Measurements from ENCODE around the gene CNNM2. TPM values are rescaled to one million over a fixed set of nuclear protein-coding genes. Genes with fewer than 3 reads are reported as not detected.

CNNM2 gene
- total RNA-seq, 6 experiments from 2014 or later = 5.2 to 7.6 (median 6.5) TPM

- Histone ChIP-seq H3K27ac (no peak overlapping the region), H3K4me3 (no peak overlapping the region), H3K27me3 (no peaks in the 10 kb centered on the region), H3K36me3 (peaks cover 0 to 24% (median 3%) of the 10 kb centered on the region in 4 donors), H3K9me3 (no peaks in the 10 kb centered on the region), H3K4me1 (peaks cover 0 to 14% (median 0%) of the 10 kb centered on the region in 4 donors)
- intact Hi-C loops (cut with DNase I) = no loop called here
- TF ChIP-seq CTCF (IDR thresholded peaks at IDR 0.05) (no peak), POLR2A (IDR thresholded peaks at IDR 0.05) (no peak)
- 60% methylated on average over 3 of the region's 4 CpGs for WGBS (ENCODE audit: insufficient coverage, low coverage, low lambda C conversion rate, missing lambda C conversion rate)
- peak in 3 of 4 donors; percentile 47 to 69 (median 53) for ATAC-seq
- peak in 1 of 3 donors; percentile 21 for DNase-seq
These were observed 23.5 kb upstream of the CNNM2 start for GRCh38 chr10:102894466-102895213.

- intact Hi-C loops (cut with DNase I) = loop anchor here (5.0 to 10.0 kb wide), 2 partner anchors 68 to 165 kb away; no protein-coding TSS in a partner anchor
- ATAC-seq = no peak
- H3K4me3 ChIP-seq = no peak overlapping the region
These were observed 18.1 kb upstream of the CNNM2 start for GRCh38 chr10:102900006-102900405.

GRCh38 chr10:102904346-102904745, 13.7 kb upstream of the CNNM2 start:
- ATAC-seq (no peak), DNase-seq (no peak)
- H3K36me3 ChIP-seq = peaks cover 0 to 8% (median 0%) of the 10 kb centered on the region in 4 donors
- H3K27me3 ChIP-seq = no peaks in the 10 kb centered on the region
- TF ChIP-seq POLR2A (IDR thresholded peaks at IDR 0.05) (no peak), CTCF (IDR thresholded peaks at IDR 0.05) (no peak)
- no peak overlapping the region for H3K4me3 ChIP-seq
- no peaks in the 10 kb centered on the region for H3K4me1 ChIP-seq
- H3K27ac ChIP-seq = no peak overlapping the region
- no peaks in the 10 kb centered on the region for H3K9me3 ChIP-seq
- intact Hi-C loops (cut with DNase I) = loop anchor here (5.0 to 10.0 kb wide), 2 partner anchors 72 to 170 kb away; no protein-coding TSS in a partner anchor

More at GRCh38 chr10:102900006-102900405, 18.1 kb upstream of the CNNM2 start:
- Histone ChIP-seq H3K36me3 (peaks cover 0 to 8% (median 0%) of the 10 kb centered on the region in 4 donors), H3K27me3 (no peaks in the 10 kb centered on the region), H3K9me3 (no peaks in the 10 kb centered on the region), H3K4me1 (peaks cover 0 to 2% (median 0%) of the 10 kb centered on the region in 4 donors), H3K27ac (no peak overlapping the region)
- DNase-seq = no peak
- no peak for TF ChIP-seq CTCF (IDR thresholded peaks at IDR 0.05)
- WGBS (ENCODE audit: insufficient coverage, low coverage, low lambda C conversion rate, missing lambda C conversion rate) = 44% methylated on average over 3 of the region's 3 CpGs

- H3K4me3 ChIP-seq = no peak overlapping the region
- ATAC-seq (no peak), DNase-seq (no peak)
- WGBS (ENCODE audit: insufficient coverage, low coverage, low lambda C conversion rate, missing lambda C conversion rate) = 65% methylated on average over 4 of the region's 4 CpGs
- peaks cover 0 to 5% (median 0%) of the 10 kb centered on the region in 4 donors for H3K36me3 ChIP-seq
- intact Hi-C loops (cut with DNase I) = loop anchor here (10.0 kb wide), 1 partner anchor 172 kb away; no protein-coding TSS in a partner anchor
- H3K27ac ChIP-seq = no peak overlapping the region
- no peaks in the 10 kb centered on the region for H3K4me1 ChIP-seq
- TF ChIP-seq CTCF (IDR thresholded peaks at IDR 0.05) (no peak), POLR2A (IDR thresholded peaks at IDR 0.05) (no peak)
- H3K27me3 ChIP-seq = no peaks in the 10 kb centered on the region
- H3K9me3 ChIP-seq = no peaks in the 10 kb centered on the region
These were observed 11.6 kb upstream of the CNNM2 start for GRCh38 chr10:102906507-102906906.

Measured in right lobe of liver (tissue), 6 donors.